Endothelial cell of umbilical vein (primary cell): ENCODE measurements around the gene LRRC70.

ENCODE experiments used
- CTCF ChIP-seq, 2 donors: IDR thresholded peaks; 1 replicate in 1 of 2; 2 replicates in 1 of 2; pipeline ENCODE4 v1.5.1; 2011; ENCODE audit warnings: low read length in 2 of 2, mild to moderate bottlenecking in 2 of 2, moderate library complexity in 2 of 2, control low read depth in 1 of 2, inconsistent platforms in 1 of 2, low read depth in 1 of 2; ENCODE audit not compliant: insufficient read depth in 1 of 2; ENCODE audit errors: extremely low read depth in 1 of 2
- EZH2 ChIP-seq: IDR thresholded peaks from 2 replicates; pipeline ENCODE4 v1.6.1; 2012; ENCODE audit warnings: borderline replicate concordance, low read depth, mild to moderate bottlenecking, moderate library complexity, low read length, inconsistent platforms; ENCODE audit not compliant: severe bottlenecking
- FOS ChIP-seq: IDR thresholded peaks from 2 replicates; pipeline ENCODE4 v1.6.1; 2011; ENCODE audit warnings: mild to moderate bottlenecking, low read length, moderate library complexity, borderline replicate concordance; ENCODE audit not compliant: insufficient read depth
- GATA2 ChIP-seq: IDR thresholded peaks from 2 replicates; pipeline ENCODE4 v1.7.0; 2011; ENCODE audit warnings: low read depth, mild to moderate bottlenecking, moderate library complexity, mixed read lengths, low read length; ENCODE audit not compliant: insufficient read length, insufficient read depth
- JUN ChIP-seq: IDR thresholded peaks from 2 replicates; pipeline ENCODE4 v1.6.1; 2011; ENCODE audit warnings: borderline replicate concordance, low read depth; ENCODE audit not compliant: insufficient read length, insufficient read depth
- MYC ChIP-seq: IDR thresholded peaks from one replicate; pipeline ENCODE4 v1.6.1; 2011; ENCODE audit warnings: mild to moderate bottlenecking, low read depth, low read length
- POLR2A ChIP-seq: IDR thresholded peaks from 2 replicates; pipeline ENCODE4 v1.6.1; 2012; ENCODE audit warnings: low read depth, mild to moderate bottlenecking, control low read depth, low read length
- POLR2AphosphoS5 ChIP-seq: IDR thresholded peaks from 2 replicates; pipeline ENCODE4 v1.6.1; 2012; ENCODE audit warnings: low read depth, mild to moderate bottlenecking, control low read depth, low read length, moderate library complexity; ENCODE audit not compliant: insufficient read depth
- TF ChIP-seq, protein P1 (sequence below): IDR thresholded peaks from 2 replicates; pipeline ENCODE4 v1.6.1; 2011; ENCODE audit not compliant: insufficient read depth, insufficient read length

- TF ChIP-seq POLR2A (no peak), EZH2 (no peak), POLR2AphosphoS5 (no peak), JUN (no peak), CTCF (IDR thresholded peaks at IDR 0.05; ENCODE audit: extremely low read depth in 1 of 2, insufficient read depth in 1 of 2, low read depth in 1 of 2, low read length in 2 of 2) (no peak), MYC (no peak), GATA2 (no peak), FOS (no peak)
- TF ChIP-seq, protein P1, sequence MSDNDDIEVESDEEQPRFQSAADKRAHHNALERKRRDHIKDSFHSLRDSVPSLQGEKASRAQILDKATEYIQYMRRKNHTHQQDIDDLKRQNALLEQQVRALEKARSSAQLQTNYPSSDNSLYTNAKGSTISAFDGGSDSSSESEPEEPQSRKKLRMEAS: no peak
Observed at GRCh38 chr5:62620761-62621160, 42.1 kb downstream of the LRRC70 start.
